HFFc6 (cell line): Measurements from ENCODE around the gene CTNNA1. TPM values are rescaled to one million over a fixed set of nuclear protein-coding genes. Genes with fewer than 3 reads are reported as not detected.

ENCODE experiments used
- DNase-seq: peaks from one replicate; pipeline ENCODE4 v3.0.0-alpha.2; 2018
- H3K27ac Mint-ChIP-seq: 2 replicates; pipeline ENCODE4 v1.8.0; 2020; ENCODE audit warnings: mild to moderate bottlenecking, mixed read lengths
- H3K27me3 Mint-ChIP-seq: 2 replicates; pipeline ENCODE4 v1.8.0; 2021; ENCODE audit warnings: mild to moderate bottlenecking, moderate library complexity, mixed read lengths; ENCODE audit not compliant: insufficient read depth
- H3K36me3 Mint-ChIP-seq: 2 replicates; pipeline ENCODE4 v1.8.0; 2021; ENCODE audit warnings: low read depth, mixed read lengths
- H3K4me1 Mint-ChIP-seq: 2 replicates; pipeline ENCODE4 v1.8.0; 2020; ENCODE audit warnings: low read depth, mixed read lengths
- H3K4me3 Mint-ChIP-seq: 2 replicates; pipeline ENCODE4 v1.8.0; 2020; ENCODE audit warnings: mild to moderate bottlenecking, moderate library complexity, mixed read lengths
- H3K9me3 Mint-ChIP-seq: 2 replicates; pipeline ENCODE4 v1.8.0; 2020; ENCODE audit warnings: mild to moderate bottlenecking, mixed read lengths
- total RNA-seq, 6 experiments: library from RNA; stranded (reverse); fragmentation: NEBNext Ultra II Directional; extraction: Animal tissue kit (Norgen Biotek cat#: 25700); gene quantifications; 2 replicates in 1 of 6; 3 replicates in 5 of 6; pipeline ENCODE4 v1.2.3, GENCODE V29; 2021
- TF ChIP-seq, protein P1 (sequence below): fragments of 200-600 bp; sonication (generic); IDR thresholded peaks from 2 replicates; pipeline ENCODE4 v1.5.0; 2021; ENCODE audit warnings: antibody characterized with exemption, mild to moderate bottlenecking

CTNNA1 gene
- total RNA-seq, 6 experiments from 2014 or later: 282 to 342 (median 292) TPM

DNA sequence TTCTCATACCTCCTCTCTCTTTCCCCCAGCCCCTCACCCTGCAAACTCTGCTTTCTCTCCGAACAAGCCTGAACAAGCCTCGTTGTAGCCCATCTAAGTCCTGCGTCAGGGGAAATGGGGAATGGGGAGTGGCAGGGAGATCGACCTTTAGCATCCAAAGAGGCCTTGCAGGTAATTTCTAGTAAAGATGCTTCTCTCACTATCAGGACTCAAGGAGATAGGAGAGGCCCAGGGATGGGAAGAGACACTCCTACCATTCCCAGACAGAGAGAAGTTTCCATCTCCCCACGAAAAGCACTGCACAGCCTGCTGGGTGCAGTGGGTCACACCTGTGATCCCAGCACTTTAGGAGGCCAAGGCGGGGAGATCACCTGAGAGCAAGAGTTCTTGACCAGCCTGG is 44.4 kb upstream of the CTNNA1 start:
- Mint-ChIP-seq H3K4me1 (peaks cover 16% of the 10 kb centered on the region), H3K27ac (no peak overlapping the region), H3K27me3 (peaks cover 3% of the 10 kb centered on the region; the same call in 1 of the 2 replicates), H3K4me3 (no peak overlapping the region), H3K36me3 (no peaks in the 10 kb centered on the region), H3K9me3 (no peaks in the 10 kb centered on the region)
- TF ChIP-seq, protein P1, sequence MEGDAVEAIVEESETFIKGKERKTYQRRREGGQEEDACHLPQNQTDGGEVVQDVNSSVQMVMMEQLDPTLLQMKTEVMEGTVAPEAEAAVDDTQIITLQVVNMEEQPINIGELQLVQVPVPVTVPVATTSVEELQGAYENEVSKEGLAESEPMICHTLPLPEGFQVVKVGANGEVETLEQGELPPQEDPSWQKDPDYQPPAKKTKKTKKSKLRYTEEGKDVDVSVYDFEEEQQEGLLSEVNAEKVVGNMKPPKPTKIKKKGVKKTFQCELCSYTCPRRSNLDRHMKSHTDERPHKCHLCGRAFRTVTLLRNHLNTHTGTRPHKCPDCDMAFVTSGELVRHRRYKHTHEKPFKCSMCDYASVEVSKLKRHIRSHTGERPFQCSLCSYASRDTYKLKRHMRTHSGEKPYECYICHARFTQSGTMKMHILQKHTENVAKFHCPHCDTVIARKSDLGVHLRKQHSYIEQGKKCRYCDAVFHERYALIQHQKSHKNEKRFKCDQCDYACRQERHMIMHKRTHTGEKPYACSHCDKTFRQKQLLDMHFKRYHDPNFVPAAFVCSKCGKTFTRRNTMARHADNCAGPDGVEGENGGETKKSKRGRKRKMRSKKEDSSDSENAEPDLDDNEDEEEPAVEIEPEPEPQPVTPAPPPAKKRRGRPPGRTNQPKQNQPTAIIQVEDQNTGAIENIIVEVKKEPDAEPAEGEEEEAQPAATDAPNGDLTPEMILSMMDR: no peak
- no peak for DNase-seq

DNA sequence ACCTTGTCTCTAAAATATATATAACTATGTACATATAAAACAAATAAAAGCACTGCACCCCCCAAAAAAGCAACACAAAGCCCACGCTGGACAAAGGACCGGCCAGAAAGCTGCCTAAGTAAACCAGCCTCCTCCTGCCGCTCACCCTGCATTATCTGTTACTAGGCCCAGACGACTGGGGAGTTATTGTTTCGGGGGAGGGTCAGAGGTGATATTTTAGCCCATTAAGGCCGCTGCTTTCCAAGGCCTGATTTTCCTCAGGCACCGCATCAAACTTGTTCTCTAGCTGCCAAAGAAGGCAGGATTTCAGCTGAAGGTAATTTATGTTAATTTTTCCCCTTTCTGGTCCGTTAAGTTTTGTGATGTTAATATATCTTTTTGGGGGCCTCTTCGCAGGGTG is 44.0 kb upstream of the CTNNA1 start:
- Mint-ChIP-seq H3K27me3 (peaks cover 3% of the 10 kb centered on the region; the same call in 1 of the 2 replicates), H3K9me3 (no peaks in the 10 kb centered on the region), H3K27ac (no peak overlapping the region), H3K36me3 (no peaks in the 10 kb centered on the region), H3K4me3 (no peak overlapping the region), H3K4me1 (peaks cover 16% of the 10 kb centered on the region)
- DNase-seq: no peak
- TF ChIP-seq, protein P1: no peak

DNA sequence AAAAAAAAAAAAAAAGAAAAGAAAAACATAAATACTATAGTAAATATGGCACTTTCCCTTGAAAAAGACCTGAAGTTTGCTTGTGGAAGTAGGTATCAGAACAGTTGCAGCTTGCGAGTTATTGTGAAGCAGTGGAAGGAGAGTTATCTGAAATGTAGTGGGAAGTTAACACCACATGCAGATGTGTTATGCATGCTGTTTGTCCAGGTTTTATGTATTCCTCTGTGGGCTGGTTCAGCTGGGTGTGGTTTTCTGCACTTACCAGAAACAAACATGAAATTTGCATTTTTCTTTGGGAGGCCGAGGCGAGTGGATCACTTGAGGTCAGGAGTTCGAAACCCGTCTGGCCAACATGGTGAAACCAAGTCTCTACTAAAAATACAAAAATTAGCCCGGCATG is 42.1 kb upstream of the CTNNA1 start:
- H3K27ac Mint-ChIP-seq: no peak overlapping the region
- H3K27me3 Mint-ChIP-seq: peaks cover 3% of the 10 kb centered on the region; the same call in 1 of the 2 replicates
- peaks cover 16% of the 10 kb centered on the region for H3K4me1 Mint-ChIP-seq
- H3K9me3 Mint-ChIP-seq: no peaks in the 10 kb centered on the region
- H3K4me3 Mint-ChIP-seq: no peak overlapping the region
- H3K36me3 Mint-ChIP-seq: no peaks in the 10 kb centered on the region
- DNase-seq: no peak
- TF ChIP-seq, protein P1: no peak

DNA sequence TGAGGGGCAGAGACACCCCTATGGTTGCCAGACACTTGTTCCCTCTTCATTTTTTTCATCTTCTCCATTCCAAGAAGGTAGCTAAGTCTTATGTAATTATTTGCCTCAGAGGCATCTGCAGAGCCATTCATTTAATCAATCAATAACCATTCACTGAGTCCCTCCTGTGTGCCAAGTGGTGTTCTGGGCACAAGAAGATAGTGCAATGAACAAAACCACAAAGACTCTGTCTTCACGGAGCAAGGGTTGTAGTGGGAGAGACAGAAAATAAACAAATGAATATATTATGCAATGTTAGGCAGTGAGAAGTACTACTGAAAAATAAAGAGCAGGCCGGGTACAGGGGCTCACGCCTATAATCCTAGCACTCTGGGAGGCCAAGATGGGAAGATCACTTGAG is 41.4 kb upstream of the CTNNA1 start:
- TF ChIP-seq, protein P1: no peak
- Mint-ChIP-seq H3K27me3 (peaks cover 3% of the 10 kb centered on the region; the same call in 1 of the 2 replicates), H3K9me3 (no peaks in the 10 kb centered on the region), H3K36me3 (no peaks in the 10 kb centered on the region), H3K27ac (no peak overlapping the region), H3K4me3 (no peak overlapping the region), H3K4me1 (peaks cover 14% of the 10 kb centered on the region)
- no peak for DNase-seq

DNA sequence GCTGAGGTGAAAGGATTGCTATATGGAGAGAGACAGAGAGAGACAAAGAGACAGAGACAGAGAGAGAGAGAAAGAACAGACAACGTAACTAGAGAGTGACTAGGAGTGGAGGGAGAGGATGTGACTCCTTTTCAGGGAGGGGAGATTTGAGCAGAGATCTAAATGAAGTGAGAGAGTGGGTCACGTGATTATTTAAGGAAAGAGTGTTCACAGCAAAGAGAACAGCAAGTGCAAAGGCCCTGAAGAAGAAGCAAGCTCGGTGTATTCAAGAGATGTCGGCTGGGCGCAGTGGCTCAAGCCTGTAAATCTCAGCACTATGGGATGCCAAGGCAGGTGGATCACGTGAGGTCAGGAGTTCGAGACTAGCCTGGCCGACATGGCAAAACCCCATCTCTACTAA is 40.9 kb upstream of the CTNNA1 start:
- H3K36me3 Mint-ChIP-seq: no peaks in the 10 kb centered on the region
- H3K27ac Mint-ChIP-seq: no peak overlapping the region
- H3K27me3 Mint-ChIP-seq: peaks cover 3% of the 10 kb centered on the region
- TF ChIP-seq, protein P1: no peak
- DNase-seq: no peak
- no peak overlapping the region for H3K4me3 Mint-ChIP-seq
- no peaks in the 10 kb centered on the region for H3K9me3 Mint-ChIP-seq
- H3K4me1 Mint-ChIP-seq: peaks cover 11% of the 10 kb centered on the region

DNA sequence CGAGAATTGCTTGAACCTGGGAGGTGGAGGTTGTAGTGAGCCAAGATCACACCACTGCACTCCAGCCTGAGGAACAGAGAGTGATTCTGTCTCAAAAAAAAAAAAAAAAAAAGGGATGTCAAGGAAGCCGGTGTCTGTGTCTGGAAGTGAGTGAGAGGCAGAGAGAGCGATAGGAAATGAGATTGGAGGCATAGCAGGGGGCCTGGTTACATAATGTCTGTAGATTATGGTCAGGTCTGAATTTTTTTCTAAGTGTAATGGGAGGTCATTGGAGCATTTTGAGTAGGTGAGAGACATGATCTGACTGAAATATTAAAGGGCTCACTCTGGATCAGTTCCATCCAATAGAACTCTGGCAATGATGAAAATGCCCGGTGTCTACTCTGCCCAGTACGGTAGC is 40.4 kb upstream of the CTNNA1 start:
- Mint-ChIP-seq H3K4me1 (0 out of 2 replicates have a peak, but pooled peaks cover 7% of the 10 kb centered on the region), H3K27me3 (peaks cover 3% of the 10 kb centered on the region), H3K27ac (no peak overlapping the region), H3K36me3 (no peaks in the 10 kb centered on the region), H3K9me3 (no peaks in the 10 kb centered on the region), H3K4me3 (no peak overlapping the region)
- TF ChIP-seq, protein P1: no peak
- DNase-seq: no peak
